Esophagus squamous epithelium (tissue), 5 donors: Measurements from ENCODE around the gene CDC42. TPM values are rescaled to one million over a fixed set of nuclear protein-coding genes. Genes with fewer than 3 reads are reported as not detected.

Source experiments
- DNase-seq: peaks from one replicate; lab custom pipeline; 2025; lab: John Stamatoyannopoulos, UW
- H3K27ac ChIP-seq, 4 donors: fragments of 200-600 bp; sonication (generic); one replicate each; pipeline ENCODE4 v1.5.1; 2016 to 2019; ENCODE audit warnings: mild to moderate bottlenecking in 1 of 4
- H3K27me3 ChIP-seq, 4 donors: fragments of 200-600 bp; sonication (generic); 1 replicate in 3 of 4; 2 replicates in 1 of 4; pipeline versions ENCODE4 v1.5.1 to v1.6.0; 2017 to 2021; ENCODE audit warnings: antibody characterized with exemption in 1 of 4
- H3K36me3 ChIP-seq, 3 donors: fragments of 200-600 bp; sonication (generic); one replicate each; pipeline ENCODE4 v1.5.1; 2016 to 2019
- H3K4me1 ChIP-seq, 3 donors: fragments of 200-600 bp; sonication (generic); one replicate each; pipeline ENCODE4 v1.5.1; 2017 to 2019
- H3K4me3 ChIP-seq, 4 donors: fragments of 200-600 bp; sonication (generic); 1 replicate in 3 of 4; 2 replicates in 1 of 4; pipeline ENCODE4 v1.5.1; 2016 to 2019; ENCODE audit warnings: mild to moderate bottlenecking in 2 of 4, moderate library complexity in 1 of 4
- H3K9me3 ChIP-seq, 3 donors: fragments of 200-600 bp; sonication (generic); one replicate each; pipeline ENCODE4 v1.5.1; 2016 to 2019
- POLR2A ChIP-seq, 4 donors: fragments of 450-650 bp; IDR thresholded peaks; one replicate each; pipeline ENCODE4 v1.6.1; 2017; ENCODE audit warnings: antibody characterized with exemption in 4 of 4, mild to moderate bottlenecking in 4 of 4, moderate library complexity in 3 of 4
- WGBS, 2 donors: methylation state at CpG; one replicate each; pipeline ENCODE4 v1.1.5; 2018; 5-methylcytosine and 5-hydroxymethylcytosine counted together
- intact Hi-C: fragments of 100-400 bp; cut with DNase I; formaldehyde crosslinking; loops from one replicate; pipeline ENCODE4 v1.15.0; 2022
- total RNA-seq, 4 donors: library from RNA; depleted of rRNA; stranded (reverse); fragments of >200 nt; gene quantifications; one replicate each; pipeline ENCODE4 v1.1.0, GENCODE V29; 2016
- TF ChIP-seq, protein P1 (sequence below), 6 experiments: fragments of 450-650 bp in 4 of 6; fragments of 200-600 bp in 2 of 6; sonication (generic) in 2 of 6; IDR thresholded peaks; one replicate each; pipeline ENCODE4 v1.5.1; 2016 to 2019; ENCODE audit warnings: antibody characterized with exemption in 6 of 6, mild to moderate bottlenecking in 4 of 6, moderate library complexity in 4 of 6
- donor health status: DM: yes; HTN: yes; CAD: no.

Gene CDC42
- total RNA-seq, 4 donors from 2014 or later = 157 to 259 (median 192) TPM

- no peaks in the 10 kb centered on the region for H3K9me3 ChIP-seq
- intact Hi-C loops = loop anchor here (10.0 kb wide), 2 partner anchors 155 to 295 kb away; no protein-coding TSS in a partner anchor
- H3K27me3 ChIP-seq = no peaks in the 10 kb centered on the region
- peaks cover 15 to 87% (median 16%) of the 10 kb centered on the region in 3 donors for H3K4me1 ChIP-seq
- DNase-seq = no peak
- peak overlapping the region in 1 of 4 donors; percentile 25 for H3K27ac ChIP-seq
- 89 to 93% methylated on average over 11 to 13 of the region's 44 CpGs for WGBS, 2 donors
- no peak for TF ChIP-seq POLR2A (IDR thresholded peaks at IDR 0.05)
- TF ChIP-seq, protein P1, sequence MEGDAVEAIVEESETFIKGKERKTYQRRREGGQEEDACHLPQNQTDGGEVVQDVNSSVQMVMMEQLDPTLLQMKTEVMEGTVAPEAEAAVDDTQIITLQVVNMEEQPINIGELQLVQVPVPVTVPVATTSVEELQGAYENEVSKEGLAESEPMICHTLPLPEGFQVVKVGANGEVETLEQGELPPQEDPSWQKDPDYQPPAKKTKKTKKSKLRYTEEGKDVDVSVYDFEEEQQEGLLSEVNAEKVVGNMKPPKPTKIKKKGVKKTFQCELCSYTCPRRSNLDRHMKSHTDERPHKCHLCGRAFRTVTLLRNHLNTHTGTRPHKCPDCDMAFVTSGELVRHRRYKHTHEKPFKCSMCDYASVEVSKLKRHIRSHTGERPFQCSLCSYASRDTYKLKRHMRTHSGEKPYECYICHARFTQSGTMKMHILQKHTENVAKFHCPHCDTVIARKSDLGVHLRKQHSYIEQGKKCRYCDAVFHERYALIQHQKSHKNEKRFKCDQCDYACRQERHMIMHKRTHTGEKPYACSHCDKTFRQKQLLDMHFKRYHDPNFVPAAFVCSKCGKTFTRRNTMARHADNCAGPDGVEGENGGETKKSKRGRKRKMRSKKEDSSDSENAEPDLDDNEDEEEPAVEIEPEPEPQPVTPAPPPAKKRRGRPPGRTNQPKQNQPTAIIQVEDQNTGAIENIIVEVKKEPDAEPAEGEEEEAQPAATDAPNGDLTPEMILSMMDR (IDR thresholded peaks at IDR 0.05) = no peak
- H3K4me3 ChIP-seq = no peak overlapping the region
- H3K36me3 ChIP-seq = peaks cover 0 to 40% (median 0%) of the 10 kb centered on the region in 3 donors
Measured at GRCh38 chr1:22119626-22120468, 67.3 kb downstream of the CDC42 start.

- intact Hi-C loops = loop anchor here (10.0 kb wide), 1 partner anchor 154 kb away; no protein-coding TSS in a partner anchor
Measured at GRCh38 chr1:22120469-22120790, 67.9 kb downstream of the CDC42 start.

DNA sequence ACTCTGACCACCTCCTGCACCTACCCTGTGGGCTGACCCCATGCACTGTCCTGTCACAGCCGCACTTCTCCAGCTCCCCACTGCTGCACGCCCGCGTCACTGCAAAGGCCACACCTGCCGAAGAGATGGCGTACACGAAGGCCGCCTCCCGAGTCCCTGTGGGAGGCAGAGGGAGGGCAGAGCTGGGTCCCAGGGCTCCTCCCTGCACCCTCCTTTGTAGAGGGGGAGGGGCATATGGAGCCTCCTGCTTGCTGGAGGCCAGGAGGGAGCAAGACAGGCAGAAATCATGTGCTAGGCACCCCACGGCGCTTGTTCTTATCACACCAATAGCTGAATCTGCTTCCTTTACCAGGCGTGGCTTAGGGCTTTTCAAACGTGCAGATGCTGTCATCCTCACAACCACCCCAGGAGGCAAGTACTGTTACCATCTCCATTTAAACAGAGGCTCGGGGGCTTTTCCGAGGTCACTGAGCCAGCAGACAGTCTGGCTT, 69.0 kb downstream of the CDC42 start:
- no peaks in the 10 kb centered on the region for H3K9me3 ChIP-seq
- no peak for TF ChIP-seq POLR2A (IDR thresholded peaks at IDR 0.05)
- TF ChIP-seq, protein P1 (IDR thresholded peaks at IDR 0.05) = no peak
- no peak overlapping the region for H3K4me3 ChIP-seq
- peaks cover 0 to 43% (median 0%) of the 10 kb centered on the region in 3 donors for H3K36me3 ChIP-seq
- H3K4me1 ChIP-seq = peaks cover 15 to 73% (median 16%) of the 10 kb centered on the region in 3 donors
- WGBS, 2 donors = 71 to 72% methylated on average over 8 to 14 of the region's 15 CpGs
- DNase-seq = no peak
- H3K27ac ChIP-seq = no peak overlapping the region
- H3K27me3 ChIP-seq = no peaks in the 10 kb centered on the region
- intact Hi-C loops = loop anchor here (10.0 kb wide), 1 partner anchor 153 kb away; no protein-coding TSS in a partner anchor

More at GRCh38 chr1:22120469-22120790, 67.9 kb downstream of the CDC42 start:
- no peak overlapping the region for H3K4me3 ChIP-seq
- H3K4me1 ChIP-seq = peaks cover 15 to 81% (median 16%) of the 10 kb centered on the region in 3 donors
- no peak for TF ChIP-seq POLR2A (IDR thresholded peaks at IDR 0.05)
- TF ChIP-seq, protein P1 (IDR thresholded peaks at IDR 0.05) = no peak
- no peak overlapping the region for H3K27ac ChIP-seq
- 77 to 83% methylated on average over 9 of the region's 11 CpGs for WGBS, 2 donors
- DNase-seq = no peak
- no peaks in the 10 kb centered on the region for H3K9me3 ChIP-seq
- peaks cover 0 to 38% (median 0%) of the 10 kb centered on the region in 3 donors for H3K36me3 ChIP-seq
- H3K27me3 ChIP-seq = no peaks in the 10 kb centered on the region

GRCh38 chr1:22122273-22123070, 70.0 kb downstream of the CDC42 start:
- WGBS, 2 donors = 71 to 78% methylated on average over 10 to 11 of the region's 21 CpGs
- TF ChIP-seq POLR2A (IDR thresholded peaks at IDR 0.05) = no peak
- TF ChIP-seq, protein P1 (IDR thresholded peaks at IDR 0.05) = no peak
- peaks cover 15 to 63% (median 16%) of the 10 kb centered on the region in 3 donors for H3K4me1 ChIP-seq
- H3K4me3 ChIP-seq = no peak overlapping the region
- no peak for DNase-seq
- H3K9me3 ChIP-seq = no peaks in the 10 kb centered on the region
- intact Hi-C loops = loop anchor here (10.0 kb wide), 1 partner anchor 152 kb away; no protein-coding TSS in a partner anchor
- H3K36me3 ChIP-seq = peaks cover 0 to 50% (median 0%) of the 10 kb centered on the region in 3 donors
- H3K27me3 ChIP-seq = no peaks in the 10 kb centered on the region
- H3K27ac ChIP-seq = peak overlapping the region in 3 of 4 donors; percentile 51 to 64 (median 56)
